RWPE2 (cell line): ENCODE measurements around the gene GPR37L1.

Experiments
- ATAC-seq: fragments of 200-7000 bp; cut with Tn5 transposase; 3 replicates; pipeline ENCODE4 v1.9.1; 2021; ENCODE audit warnings: low read depth
- DNase-seq: peaks from one replicate; pipeline ENCODE4 v3.0.0-alpha.2; 2020; ENCODE audit warnings: low spot score
- H3K27ac ChIP-seq: fragments of 450-650 bp; 2 replicates; pipeline ENCODE4 v1.5.1; 2017; ENCODE audit warnings: mild to moderate bottlenecking; ENCODE audit not compliant: poor library complexity, severe bottlenecking
- H3K27me3 ChIP-seq: fragments of 250-450 bp; sonication (Bioruptor Pico); 2 replicates; pipeline ENCODE4 v1.5.1; 2021; ENCODE audit warnings: mild to moderate bottlenecking, moderate library complexity; ENCODE audit not compliant: insufficient read depth, poor library complexity, severe bottlenecking
- H3K36me3 ChIP-seq: fragments of 250-450 bp; sonication (Bioruptor Pico); 2 replicates; pipeline ENCODE4 v1.5.1; 2020; ENCODE audit warnings: low read depth, mild to moderate bottlenecking, moderate library complexity
- H3K4me1 ChIP-seq: fragments of 250-450 bp; sonication (Bioruptor Pico); 2 replicates; pipeline ENCODE4 v1.5.1; 2021; ENCODE audit warnings: mild to moderate bottlenecking, moderate library complexity; ENCODE audit not compliant: insufficient read depth, poor library complexity, severe bottlenecking
- H3K4me3 ChIP-seq: fragments of 250-450 bp; sonication (Bioruptor Pico); 2 replicates; pipeline ENCODE4 v1.5.1; 2021; ENCODE audit warnings: mild to moderate bottlenecking, moderate library complexity; ENCODE audit not compliant: severe bottlenecking
- H3K9me3 ChIP-seq: fragments of 250-450 bp; sonication (Bioruptor Pico); 2 replicates; pipeline ENCODE4 v1.5.1; 2021; ENCODE audit warnings: mild to moderate bottlenecking, moderate library complexity; ENCODE audit not compliant: severe bottlenecking
- CTCF ChIP-seq: fragments of 450-650 bp; IDR thresholded peaks from one replicate; pipeline ENCODE4 v1.5.1; 2017; ENCODE audit warnings: mild to moderate bottlenecking, moderate library complexity; ENCODE audit not compliant: poor library complexity, severe bottlenecking

GPR37L1 gene

GRCh38 chr1:202122639-202123335, at the start of gene GPR37L1:
GPR37L1 (plus strand) TSS chr1:202122917; CDS start chr1:202122964, 47 bp downstream.
- ATAC-seq (no peak), DNase-seq (no peak)
- Histone ChIP-seq H3K27me3 (no peaks in the 10 kb centered on the region), H3K36me3 (no peaks in the 10 kb centered on the region), H3K4me1 (no peaks in the 10 kb centered on the region), H3K27ac (no peak within 1 kb of the TSS), H3K9me3 (no peaks in the 10 kb centered on the region), H3K4me3 (no peak within 1 kb of the TSS)
- peak; percentile 5 for TF ChIP-seq CTCF

- H3K9me3 ChIP-seq = no peaks in the 10 kb centered on the region
- ATAC-seq (no peak), DNase-seq (no peak)
- H3K36me3 ChIP-seq = no peaks in the 10 kb centered on the region
- peaks cover 5% of the 10 kb centered on the region for H3K4me1 ChIP-seq
- H3K27ac ChIP-seq = no peak overlapping the region
- no peaks in the 10 kb centered on the region for H3K27me3 ChIP-seq
- H3K4me3 ChIP-seq = no peak overlapping the region
- TF ChIP-seq CTCF = no peak
Observed at GRCh38 chr1:202073206-202073605, 49.5 kb upstream of the GPR37L1 start.

- peaks cover 5% of the 10 kb centered on the region for H3K4me1 ChIP-seq
- no peaks in the 10 kb centered on the region for H3K36me3 ChIP-seq
- no peak for TF ChIP-seq CTCF
- no peak for ATAC-seq
- no peak for DNase-seq
- H3K4me3 ChIP-seq = no peak overlapping the region
- no peaks in the 10 kb centered on the region for H3K9me3 ChIP-seq
- H3K27me3 ChIP-seq = no peaks in the 10 kb centered on the region
- no peak overlapping the region for H3K27ac ChIP-seq
Observed at GRCh38 chr1:202074985-202075384, 47.7 kb upstream of the GPR37L1 start.

GRCh38 chr1:202075389-202075788, 47.3 kb upstream of the GPR37L1 start:
- H3K4me3 ChIP-seq = no peak overlapping the region
- TF ChIP-seq CTCF = no peak
- no peaks in the 10 kb centered on the region for H3K9me3 ChIP-seq
- H3K27me3 ChIP-seq = no peaks in the 10 kb centered on the region
- DNase-seq = no peak
- no peak overlapping the region for H3K27ac ChIP-seq
- no peaks in the 10 kb centered on the region for H3K36me3 ChIP-seq
- ATAC-seq = no peak
- peaks cover 5% of the 10 kb centered on the region for H3K4me1 ChIP-seq

- H3K27ac ChIP-seq = peak overlapping the region; percentile 46
- no peaks in the 10 kb centered on the region for H3K27me3 ChIP-seq
Observed at GRCh38 chr1:202076050-202076511, 46.6 kb upstream of the GPR37L1 start.

More at GRCh38 chr1:202076050-202076511, 46.6 kb upstream of the GPR37L1 start:
- TF ChIP-seq CTCF = no peak
- DNase-seq = no peak
- Histone ChIP-seq H3K4me1 (peaks cover 5% of the 10 kb centered on the region), H3K4me3 (no peak overlapping the region), H3K36me3 (no peaks in the 10 kb centered on the region), H3K9me3 (no peaks in the 10 kb centered on the region)
- ATAC-seq = no peak
